HG03354 (cell line): Measurements from ENCODE around the gene INTS13.
A peak's percentile ranks its signal among the peaks of the same experiment; 100 is the strongest.
"Not testable (repeated sequence)": the region's sequence is repeated elsewhere in the genome, so short reads cannot be mapped to it uniquely, and the experiment has no call there.

Source experiments
- ATAC-seq: cut with Tn5 transposase; IDR thresholded peaks from one replicate; pipeline ENCODE4 v1.9.1; 2021; ENCODE audit warnings: mild to moderate bottlenecking; ENCODE audit not compliant: unreplicated experiment, poor library complexity, severe bottlenecking

Gene INTS13

GRCh38 chr12:26937863-26938700 is at the start of gene INTS13, which contains the start of gene FGFR1OP2:
Gene INTS13 (minus strand): TSS chr12:26937981. CDS start chr12:26936803, 1,178 bp downstream.
Gene FGFR1OP2 (plus strand): TSS chr12:26938470. CDS start chr12:26954159, 15,689 bp downstream.
- ATAC-seq = peak; percentile 87

DNA sequence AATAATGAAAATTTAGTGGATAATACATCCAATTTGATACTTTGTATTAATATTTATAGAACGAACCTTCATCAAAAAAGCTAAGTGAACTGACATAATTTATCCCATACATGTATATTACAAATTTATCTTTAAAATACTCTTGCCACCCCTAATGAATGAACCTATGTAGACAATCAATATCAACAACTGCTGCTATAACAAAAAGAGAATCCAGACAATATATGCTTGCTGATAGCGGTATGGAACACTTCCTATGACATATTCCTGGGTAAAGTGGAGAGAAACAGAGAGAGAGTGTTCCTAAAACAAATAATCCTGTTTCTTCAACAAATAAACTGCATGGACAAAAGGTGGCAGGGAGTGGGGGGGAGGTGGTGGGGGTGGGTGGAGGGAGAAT is 45.1 kb upstream of the INTS13 start:
- no peak for ATAC-seq

- no peak for ATAC-seq
Observed at GRCh38 chr12:26979733-26980132, 42.0 kb upstream of the INTS13 start.

GRCh38 chr12:26978801-26979200 is 41.0 kb upstream of the INTS13 start:
- no peak for ATAC-seq

- no peak for ATAC-seq
Observed at GRCh38 chr12:26976687-26977086, 38.9 kb upstream of the INTS13 start.

- peak; percentile 97 for ATAC-seq
Observed at GRCh38 chr12:26971963-26972362, 34.2 kb upstream of the INTS13 start.

DNA sequence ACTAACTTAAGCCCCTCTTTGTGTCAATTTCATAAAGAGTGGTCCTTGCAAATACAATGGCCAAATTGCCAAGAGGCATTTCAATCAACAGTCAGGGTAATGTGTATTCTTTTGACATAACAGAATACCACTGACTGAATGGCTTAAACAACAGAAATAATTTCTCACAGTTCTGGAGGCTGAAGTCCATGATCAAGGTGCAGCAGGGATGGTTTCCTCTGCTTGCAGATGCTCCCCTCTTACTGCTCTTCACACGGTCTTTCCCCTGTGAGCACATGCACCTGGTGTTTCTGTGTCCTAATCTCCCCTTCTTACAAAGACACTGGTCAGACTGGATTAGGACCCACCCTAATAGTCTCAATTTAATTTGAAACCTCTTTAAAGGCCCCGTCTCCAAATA is 32.4 kb upstream of the INTS13 start:
- no peak for ATAC-seq

DNA sequence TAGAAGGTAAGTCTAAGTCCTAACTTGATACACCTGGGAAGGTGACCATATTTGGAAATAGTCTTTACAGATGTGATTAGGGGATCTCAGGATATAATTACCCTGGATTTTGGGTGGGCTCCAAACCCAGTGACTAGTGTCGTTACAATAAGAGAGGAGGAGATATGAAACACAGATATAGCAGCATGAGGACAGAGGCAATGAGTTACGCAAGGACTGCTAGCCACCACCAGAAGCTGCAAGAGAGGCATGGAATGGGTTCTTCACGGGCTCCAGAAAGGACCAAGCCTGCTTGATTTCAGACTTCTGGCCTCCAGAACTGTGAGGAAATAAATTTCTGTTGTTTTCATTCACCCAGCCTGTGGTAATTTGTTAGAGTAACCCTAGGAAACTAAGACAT is 29.1 kb upstream of the INTS13 start:
- no peak for ATAC-seq

DNA sequence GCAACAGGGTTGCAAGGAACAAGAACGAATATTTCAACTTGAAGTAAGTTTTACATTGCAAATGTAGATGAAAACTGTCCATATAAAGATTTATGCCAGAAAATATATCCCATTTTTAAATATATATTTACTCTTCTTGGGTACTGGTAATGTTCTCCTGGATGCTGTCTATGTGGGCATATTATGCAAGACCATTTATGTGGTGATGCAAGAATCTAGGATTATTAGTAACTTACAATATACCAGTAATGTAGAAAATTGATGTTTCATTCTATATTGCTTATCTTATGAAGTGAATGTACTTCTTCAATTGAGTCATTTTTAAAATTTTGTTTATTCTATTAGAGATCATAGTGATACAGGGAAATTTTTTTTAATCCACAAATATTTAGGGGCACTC is 25.6 kb upstream of the INTS13 start:
- no peak for ATAC-seq

DNA sequence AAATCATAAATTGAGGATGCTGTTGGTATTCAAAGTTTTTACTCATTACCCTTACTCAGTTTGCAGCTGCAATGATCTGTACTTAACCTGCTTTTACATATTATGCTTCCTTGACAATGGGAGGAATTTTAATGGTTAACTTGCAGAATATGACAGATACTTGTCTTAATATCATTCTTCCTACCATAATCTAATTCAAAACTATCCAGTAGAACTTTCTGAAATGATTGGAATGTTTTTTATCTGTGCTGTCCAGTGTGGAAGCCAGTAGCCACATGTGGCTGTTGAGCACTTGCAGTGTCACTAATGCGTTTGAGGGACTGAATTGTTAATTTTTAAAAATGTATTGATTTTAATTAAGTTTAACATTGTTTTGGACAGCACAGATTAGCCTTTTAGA is 24.0 kb upstream of the INTS13 start:
- no peak for ATAC-seq

GRCh38 chr12:26961391-26961790 is 23.6 kb upstream of the INTS13 start:
- ATAC-seq = not testable (repeated sequence)

DNA sequence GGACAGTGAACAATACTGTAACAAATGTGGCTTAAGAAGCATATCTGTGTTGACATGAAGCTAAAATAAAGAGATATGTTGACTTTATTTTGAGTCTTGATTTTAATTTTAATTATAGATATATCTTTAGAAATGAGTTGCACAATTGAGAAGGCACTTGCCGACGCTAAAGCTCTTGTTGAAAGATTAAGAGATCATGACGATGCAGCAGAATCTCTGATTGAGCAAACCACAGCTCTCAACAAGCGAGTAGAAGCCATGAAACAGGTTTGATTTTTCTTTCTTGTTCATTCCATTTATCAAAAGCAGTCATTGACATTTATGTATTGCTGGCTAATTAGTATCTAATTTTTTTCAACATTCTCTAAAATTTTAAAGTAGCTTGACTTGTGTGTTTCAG is 16.2 kb upstream of the INTS13 start:
- ATAC-seq = no peak

DNA sequence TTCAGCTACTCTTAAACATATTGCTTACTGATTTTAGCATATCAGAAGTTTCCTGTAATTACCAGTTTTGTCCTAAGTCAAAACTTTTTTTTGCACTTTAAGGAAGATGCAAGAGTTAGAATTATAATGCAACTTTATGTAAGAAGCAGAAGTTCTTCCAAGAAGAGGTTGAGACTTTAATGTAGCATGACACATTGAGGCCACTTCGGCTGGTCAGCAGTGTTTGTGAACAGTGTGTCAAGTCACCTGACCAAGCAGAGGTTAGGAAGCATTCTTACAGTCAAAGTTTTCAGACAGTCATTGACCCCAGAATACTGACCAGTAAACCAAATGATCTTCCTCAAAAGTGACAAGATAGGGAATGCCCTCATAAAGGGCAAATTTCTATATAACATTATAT is 15.7 kb upstream of the INTS13 start:
- ATAC-seq = no peak

DNA sequence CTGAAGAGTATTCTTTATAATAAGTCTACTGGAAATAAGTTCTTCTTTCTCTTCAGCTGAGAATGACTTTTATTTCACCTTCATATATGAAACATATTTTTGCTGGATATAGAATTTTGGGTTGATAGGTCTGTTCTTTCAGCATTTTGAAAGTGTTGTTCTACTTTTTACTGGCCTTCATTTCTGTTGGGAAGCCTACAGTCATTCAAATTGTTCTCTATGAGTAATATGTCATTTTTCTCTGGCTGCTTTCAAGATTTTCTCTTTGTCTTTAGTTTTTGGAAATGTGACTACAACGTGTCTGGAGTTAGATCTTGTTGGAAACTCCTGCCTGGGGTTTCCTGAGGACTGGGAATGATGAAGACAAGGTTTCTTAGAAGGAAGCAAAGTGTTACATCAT is 10.5 kb upstream of the INTS13 start:
- no peak for ATAC-seq

DNA sequence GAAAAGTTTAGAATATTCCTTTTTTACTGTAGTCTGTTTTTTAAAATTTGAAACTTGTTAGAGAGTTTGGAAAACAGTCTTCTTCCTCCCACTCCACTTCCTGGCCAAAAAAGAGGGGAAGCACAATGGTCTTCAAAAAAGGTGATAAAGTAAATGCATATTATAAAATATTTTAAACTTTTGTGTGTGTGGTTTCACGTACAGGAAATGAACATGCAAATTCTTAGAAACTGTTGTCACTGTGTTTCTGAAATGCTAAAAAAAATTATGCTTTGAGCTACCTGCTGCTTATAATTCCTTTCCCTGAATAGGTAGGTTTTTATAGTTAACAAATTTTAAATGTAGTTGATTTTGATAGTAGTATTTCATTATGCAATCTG is 3.4 kb upstream of the INTS13 start:
- no peak for ATAC-seq

DNA sequence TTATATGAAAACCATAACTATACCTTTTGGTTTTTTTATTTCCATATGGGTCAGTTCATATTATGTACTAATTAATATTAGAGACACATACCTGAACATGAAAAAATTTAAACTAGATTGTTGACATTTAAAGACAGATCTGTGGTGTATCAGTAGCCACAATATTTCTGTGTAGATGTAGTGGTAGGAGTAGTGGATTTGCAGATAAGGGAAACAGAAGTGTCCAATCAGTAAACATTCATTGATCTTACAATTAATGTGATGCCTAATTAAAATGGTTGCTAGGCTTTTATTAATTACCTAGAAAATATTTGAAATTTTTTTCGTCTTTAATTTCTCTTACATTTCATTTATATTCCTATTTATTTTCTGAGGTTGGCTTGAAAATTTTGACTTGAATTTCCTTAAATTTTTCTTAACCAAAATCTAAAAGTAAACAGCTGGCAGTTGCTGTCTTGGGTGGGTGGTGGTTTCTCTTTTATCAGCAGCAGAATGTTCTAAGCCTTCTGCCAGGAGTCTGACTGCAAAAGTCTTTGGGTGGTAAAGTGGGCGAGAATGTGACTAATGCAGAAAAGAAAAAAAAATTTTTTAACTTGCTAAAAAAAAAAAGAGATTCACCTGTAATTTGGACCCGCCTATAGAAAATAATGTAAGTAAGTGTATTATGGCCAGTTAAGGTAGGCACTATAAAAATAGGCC is 2.9 kb upstream of the INTS13 start:
- no peak for ATAC-seq

GRCh38 chr12:26939953-26940352 is 2.2 kb upstream of the INTS13 start:
- no peak for ATAC-seq

DNA sequence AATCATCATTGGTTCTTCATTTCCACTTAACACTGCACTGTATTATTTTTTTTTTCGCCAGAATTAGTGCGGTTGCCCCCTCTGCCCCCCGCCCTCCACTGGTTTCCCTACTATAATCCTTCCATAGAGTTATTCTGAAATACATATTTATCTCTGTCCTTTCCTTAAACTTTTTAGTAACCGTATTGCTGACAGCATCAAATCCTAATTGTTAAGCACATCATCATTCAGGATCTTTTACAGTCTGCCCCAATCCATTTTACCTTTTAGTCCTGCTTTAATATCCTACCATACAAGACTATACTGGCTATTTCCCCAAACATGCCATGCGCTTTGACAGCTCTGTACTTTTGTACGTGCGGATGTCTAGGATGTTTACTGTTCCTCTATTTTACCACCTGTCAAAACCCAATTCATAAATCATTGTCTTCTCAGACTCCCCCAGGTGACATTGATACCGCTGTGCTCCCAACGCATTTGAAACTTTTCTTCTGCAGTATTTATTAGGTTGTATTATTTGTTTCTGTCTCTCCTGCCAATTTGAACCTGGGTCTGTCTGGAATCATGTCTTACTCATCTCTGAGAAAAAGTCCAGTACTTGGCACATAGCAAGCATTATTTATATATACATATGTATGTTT is 1.5 kb upstream of the INTS13 start:
- no peak for ATAC-seq

GRCh38 chr12:26938701-26939062 is 901 bp upstream of the INTS13 start:
- ATAC-seq = peak; percentile 20

GRCh38 chr12:26937443-26937862 is 328 bp downstream of the INTS13 start:
- ATAC-seq = no peak
